Neural crest cell (in vitro differentiated cells): ENCODE data around the gene IL21R. TPM values are rescaled to one million over a fixed set of nuclear protein-coding genes. Genes with fewer than 3 reads are reported as not detected.

ENCODE experiments used
- DNase-seq: peaks from one replicate; pipeline ENCODE4 v3.0.0; 2021; ENCODE audit warnings: low read depth, mixed read lengths, low spot score
- H3K27ac Mint-ChIP-seq: one replicate; pipeline ENCODE4 v1.8.0; 2021; ENCODE audit warnings: mild to moderate bottlenecking, mixed read lengths; ENCODE audit not compliant: unreplicated experiment
- H3K27me3 Mint-ChIP-seq: 2 replicates; pipeline ENCODE4 v1.8.0; 2021; ENCODE audit warnings: low read depth, mild to moderate bottlenecking, mixed read lengths
- H3K36me3 Mint-ChIP-seq: 2 replicates; pipeline ENCODE4 v1.8.0; 2021; ENCODE audit warnings: low read depth, mild to moderate bottlenecking, mixed read lengths
- H3K4me1 Mint-ChIP-seq: 2 replicates; pipeline ENCODE4 v1.8.0; 2021; ENCODE audit warnings: mixed read lengths
- H3K4me3 Mint-ChIP-seq: one replicate; pipeline ENCODE4 v1.8.0; 2021; ENCODE audit warnings: mild to moderate bottlenecking, mixed read lengths
- H3K9me3 Mint-ChIP-seq: 2 replicates; pipeline ENCODE4 v1.8.0; 2021; ENCODE audit warnings: mixed read lengths
- total RNA-seq: library from RNA; stranded (reverse); gene quantifications from 2 replicates; pipeline ENCODE4 v1.2.1, GENCODE V29; 2021
- TF ChIP-seq, protein P1 (sequence below): fragments of 200-600 bp; sonication (generic); conservative IDR thresholded peaks from 2 replicates; pipeline ENCODE4 v1.5.0; 2021; ENCODE audit warnings: antibody characterized with exemption, mild to moderate bottlenecking

IL21R gene
- total RNA-seq, 1 donor from 2014 or later: 0.79 TPM

- H3K27me3 Mint-ChIP-seq: no peaks in the 10 kb centered on the region
- no peaks in the 10 kb centered on the region for H3K9me3 Mint-ChIP-seq
- H3K4me1 Mint-ChIP-seq: no peaks in the 10 kb centered on the region
- TF ChIP-seq, protein P1, sequence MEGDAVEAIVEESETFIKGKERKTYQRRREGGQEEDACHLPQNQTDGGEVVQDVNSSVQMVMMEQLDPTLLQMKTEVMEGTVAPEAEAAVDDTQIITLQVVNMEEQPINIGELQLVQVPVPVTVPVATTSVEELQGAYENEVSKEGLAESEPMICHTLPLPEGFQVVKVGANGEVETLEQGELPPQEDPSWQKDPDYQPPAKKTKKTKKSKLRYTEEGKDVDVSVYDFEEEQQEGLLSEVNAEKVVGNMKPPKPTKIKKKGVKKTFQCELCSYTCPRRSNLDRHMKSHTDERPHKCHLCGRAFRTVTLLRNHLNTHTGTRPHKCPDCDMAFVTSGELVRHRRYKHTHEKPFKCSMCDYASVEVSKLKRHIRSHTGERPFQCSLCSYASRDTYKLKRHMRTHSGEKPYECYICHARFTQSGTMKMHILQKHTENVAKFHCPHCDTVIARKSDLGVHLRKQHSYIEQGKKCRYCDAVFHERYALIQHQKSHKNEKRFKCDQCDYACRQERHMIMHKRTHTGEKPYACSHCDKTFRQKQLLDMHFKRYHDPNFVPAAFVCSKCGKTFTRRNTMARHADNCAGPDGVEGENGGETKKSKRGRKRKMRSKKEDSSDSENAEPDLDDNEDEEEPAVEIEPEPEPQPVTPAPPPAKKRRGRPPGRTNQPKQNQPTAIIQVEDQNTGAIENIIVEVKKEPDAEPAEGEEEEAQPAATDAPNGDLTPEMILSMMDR: no peak
- DNase-seq: no peak
- no peaks in the 10 kb centered on the region for H3K36me3 Mint-ChIP-seq
- no peak overlapping the region for H3K4me3 Mint-ChIP-seq
- no peak overlapping the region for H3K27ac Mint-ChIP-seq
Measured at GRCh38 chr16:27445502-27446175, 43.7 kb downstream of the IL21R start.

DNA sequence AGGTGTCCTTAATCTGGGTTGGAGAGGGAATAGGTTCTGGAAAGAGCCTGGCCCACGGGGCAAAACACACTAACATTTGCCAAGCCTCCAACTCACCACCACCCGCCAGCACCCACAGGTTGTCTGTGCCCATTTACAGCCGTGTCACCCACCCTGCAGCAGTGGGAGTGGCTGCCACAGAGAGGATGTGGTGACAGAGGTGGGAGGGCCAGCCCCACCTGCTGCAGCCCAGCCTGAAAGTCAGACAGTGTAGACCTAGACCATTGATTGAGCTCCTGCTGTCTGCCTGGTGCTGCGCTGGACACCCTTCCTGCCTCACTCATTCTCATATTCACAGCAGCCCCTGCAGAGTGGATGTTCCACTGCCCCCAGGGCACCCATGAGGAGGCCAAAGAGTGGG lies 44.7 kb downstream of the IL21R start:
- no peak for DNase-seq
- no peaks in the 10 kb centered on the region for H3K36me3 Mint-ChIP-seq
- H3K27me3 Mint-ChIP-seq: no peaks in the 10 kb centered on the region
- no peaks in the 10 kb centered on the region for H3K4me1 Mint-ChIP-seq
- TF ChIP-seq, protein P1: no peak
- H3K4me3 Mint-ChIP-seq: no peak overlapping the region
- no peak overlapping the region for H3K27ac Mint-ChIP-seq
- no peaks in the 10 kb centered on the region for H3K9me3 Mint-ChIP-seq

- Mint-ChIP-seq H3K4me3 (no peak overlapping the region), H3K27ac (no peak overlapping the region), H3K9me3 (no peaks in the 10 kb centered on the region), H3K4me1 (no peaks in the 10 kb centered on the region), H3K36me3 (no peaks in the 10 kb centered on the region), H3K27me3 (no peaks in the 10 kb centered on the region)
- TF ChIP-seq, protein P1: no peak
- no peak for DNase-seq
Measured at GRCh38 chr16:27447301-27447700, 45.3 kb downstream of the IL21R start.

DNA sequence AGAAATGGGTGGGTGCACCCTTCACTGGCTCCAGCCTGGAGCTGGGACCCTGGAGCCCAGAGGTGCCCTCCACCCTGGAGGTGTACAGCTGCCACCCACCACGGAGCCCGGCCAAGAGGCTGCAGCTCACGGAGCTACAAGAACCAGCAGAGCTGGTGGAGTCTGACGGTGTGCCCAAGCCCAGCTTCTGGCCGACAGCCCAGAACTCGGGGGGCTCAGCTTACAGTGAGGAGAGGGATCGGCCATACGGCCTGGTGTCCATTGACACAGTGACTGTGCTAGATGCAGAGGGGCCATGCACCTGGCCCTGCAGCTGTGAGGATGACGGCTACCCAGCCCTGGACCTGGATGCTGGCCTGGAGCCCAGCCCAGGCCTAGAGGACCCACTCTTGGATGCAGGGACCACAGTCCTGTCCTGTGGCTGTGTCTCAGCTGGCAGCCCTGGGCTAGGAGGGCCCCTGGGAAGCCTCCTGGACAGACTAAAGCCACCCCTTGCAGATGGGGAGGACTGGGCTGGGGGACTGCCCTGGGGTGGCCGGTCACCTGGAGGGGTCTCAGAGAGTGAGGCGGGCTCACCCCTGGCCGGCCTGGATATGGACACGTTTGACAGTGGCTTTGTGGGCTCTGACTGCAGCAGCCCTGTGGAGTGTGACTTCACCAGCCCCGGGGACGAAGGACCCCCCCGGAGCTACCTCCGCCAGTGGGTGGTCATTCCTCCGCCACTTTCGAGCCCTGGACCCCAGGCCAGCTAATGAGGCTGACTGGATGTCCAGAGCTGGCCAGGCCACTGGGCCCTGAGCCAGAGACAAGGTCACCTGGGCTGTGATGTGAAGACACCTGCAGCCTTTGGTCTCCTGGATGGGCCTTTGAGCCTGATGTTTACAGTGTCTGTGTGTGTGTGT lies 46.8 kb downstream of the IL21R start:
- Mint-ChIP-seq H3K36me3 (no peaks in the 10 kb centered on the region), H3K27ac (no peak overlapping the region), H3K27me3 (no peaks in the 10 kb centered on the region), H3K4me3 (no peak overlapping the region), H3K9me3 (no peaks in the 10 kb centered on the region), H3K4me1 (no peaks in the 10 kb centered on the region)
- TF ChIP-seq, protein P1: no peak
- DNase-seq: no peak

- TF ChIP-seq, protein P1: no peak
- no peaks in the 10 kb centered on the region for H3K4me1 Mint-ChIP-seq
- no peak overlapping the region for H3K27ac Mint-ChIP-seq
- no peaks in the 10 kb centered on the region for H3K27me3 Mint-ChIP-seq
- H3K4me3 Mint-ChIP-seq: no peak overlapping the region
- H3K36me3 Mint-ChIP-seq: no peaks in the 10 kb centered on the region
- no peak for DNase-seq
- H3K9me3 Mint-ChIP-seq: no peaks in the 10 kb centered on the region
Measured at GRCh38 chr16:27449434-27450195, 47.6 kb downstream of the IL21R start.
